ENCODE data around the gene SYVN1. TPM values are rescaled to one million over a fixed set of nuclear protein-coding genes. Genes with fewer than 3 reads are reported as not detected.
"Not testable (repeated sequence)": the region's sequence is repeated elsewhere in the genome, so short reads cannot be mapped to it uniquely, and the experiment has no call there.

Gene SYVN1
- total and polyA plus RNA-seq, 4 donors, result 19.9 to 210 (median 56.6) TPM

DNA sequence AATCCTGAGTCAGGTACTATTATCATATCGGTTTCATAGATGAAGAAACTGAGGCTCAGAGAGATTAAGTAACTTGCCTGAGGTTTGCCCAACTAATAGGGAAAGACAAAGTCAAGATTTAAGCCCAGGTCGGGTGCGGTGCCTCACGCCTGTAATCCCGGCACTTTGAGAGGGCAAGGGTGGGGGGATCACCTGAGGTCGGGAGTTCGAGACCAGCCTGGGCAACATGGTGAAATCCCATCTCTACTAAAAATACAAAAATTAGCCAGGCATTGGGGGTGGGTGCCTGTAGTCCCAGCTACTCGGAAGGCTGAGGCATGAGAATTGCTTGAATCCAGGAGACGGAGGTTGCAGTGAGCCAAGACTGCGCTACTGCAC is 15.8 kb upstream of the SYVN1 start:
- Histone ChIP-seq H3K4me1 (ENCODE audit: control insufficient read depth in 4 of 4, insufficient read depth in 4 of 4, low read length in 3 of 4) (peaks cover 9 to 39% (median 36%) of the 10 kb centered on the region in 4 donors), H3K27ac (ENCODE audit: low read depth in 1 of 2, low read length in 2 of 2) (peak overlapping the region in 1 of 2 donors; percentile 69)
- not testable (repeated sequence) for H3K27me3 ChIP-seq (ENCODE audit: control insufficient read depth in 4 of 4, insufficient read depth in 4 of 4, low read length in 3 of 4); H3K9me3 ChIP-seq (ENCODE audit: control insufficient read depth in 4 of 4, low read length in 3 of 4); DNase-seq (ENCODE audit: low spot score); H3K36me3 ChIP-seq (ENCODE audit: control insufficient read depth in 4 of 4, insufficient read depth in 3 of 4, low read depth in 1 of 4, low read length in 3 of 4); H3K4me3 ChIP-seq (ENCODE audit: low read depth in 1 of 3, low read length in 3 of 3); H3K9ac ChIP-seq (ENCODE audit: low read depth in 1 of 2, low read length in 2 of 2)
- 83% methylated on average over 10 of the region's 10 CpGs for WGBS

DNA sequence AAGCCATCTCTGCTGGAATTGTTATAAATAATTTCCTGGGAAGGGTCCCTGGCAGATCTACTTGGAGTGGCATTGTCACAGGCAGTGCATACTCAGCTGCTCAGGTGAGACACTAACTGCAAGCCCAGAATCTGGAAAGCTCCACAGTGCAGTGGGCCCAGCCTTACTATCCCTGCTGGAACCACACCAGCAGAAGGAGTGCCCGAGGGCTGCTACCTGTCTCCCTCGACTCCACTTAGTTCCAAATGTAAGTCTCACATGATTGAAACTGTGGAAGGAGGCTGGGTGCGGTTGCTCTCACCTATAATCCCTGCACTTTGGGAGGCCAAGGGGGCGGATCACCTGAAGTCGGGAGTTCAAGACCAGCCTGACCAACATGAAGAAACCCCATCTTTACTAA is 14.3 kb upstream of the SYVN1 start:
- Histone ChIP-seq H3K36me3 (ENCODE audit: control insufficient read depth in 4 of 4, insufficient read depth in 3 of 4, low read depth in 1 of 4, low read length in 3 of 4) (no peaks in the 10 kb centered on the region), H3K4me1 (ENCODE audit: control insufficient read depth in 4 of 4, insufficient read depth in 4 of 4, low read length in 3 of 4) (peaks cover 9 to 46% (median 40%) of the 10 kb centered on the region in 4 donors), H3K4me3 (ENCODE audit: low read depth in 1 of 3, low read length in 3 of 3) (no peak overlapping the region), H3K27ac (ENCODE audit: low read depth in 1 of 2, low read length in 2 of 2) (no peak overlapping the region), H3K9me3 (ENCODE audit: control insufficient read depth in 4 of 4, low read length in 3 of 4) (no peaks in the 10 kb centered on the region), H3K27me3 (ENCODE audit: control insufficient read depth in 4 of 4, insufficient read depth in 4 of 4, low read length in 3 of 4) (no peaks in the 10 kb centered on the region), H3K9ac (ENCODE audit: low read depth in 1 of 2, low read length in 2 of 2) (no peak overlapping the region)
- WGBS, result 92% methylated on average over 5 of the region's 5 CpGs
- DNase-seq (ENCODE audit: low spot score), result no peak
- TF ChIP-seq GABPA (IDR thresholded peaks at IDR 0.05 in 1 of 2, conservative IDR thresholded peaks at IDR 0.05 in 1 of 2), result no peak
- no peak for TF ChIP-seq FOXA2 (IDR thresholded peaks at IDR 0.05)
- TF ChIP-seq MAX (IDR thresholded peaks at IDR 0.05), result no peak
- no peak for TF ChIP-seq EGR1 (IDR thresholded peaks at IDR 0.05; ENCODE audit: low read depth in 2 of 2)
- no peak for TF ChIP-seq RXRA (IDR thresholded peaks at IDR 0.05)
- no peak for TF ChIP-seq NR2F2 (IDR thresholded peaks at IDR 0.05)
- TF ChIP-seq, protein P1, sequence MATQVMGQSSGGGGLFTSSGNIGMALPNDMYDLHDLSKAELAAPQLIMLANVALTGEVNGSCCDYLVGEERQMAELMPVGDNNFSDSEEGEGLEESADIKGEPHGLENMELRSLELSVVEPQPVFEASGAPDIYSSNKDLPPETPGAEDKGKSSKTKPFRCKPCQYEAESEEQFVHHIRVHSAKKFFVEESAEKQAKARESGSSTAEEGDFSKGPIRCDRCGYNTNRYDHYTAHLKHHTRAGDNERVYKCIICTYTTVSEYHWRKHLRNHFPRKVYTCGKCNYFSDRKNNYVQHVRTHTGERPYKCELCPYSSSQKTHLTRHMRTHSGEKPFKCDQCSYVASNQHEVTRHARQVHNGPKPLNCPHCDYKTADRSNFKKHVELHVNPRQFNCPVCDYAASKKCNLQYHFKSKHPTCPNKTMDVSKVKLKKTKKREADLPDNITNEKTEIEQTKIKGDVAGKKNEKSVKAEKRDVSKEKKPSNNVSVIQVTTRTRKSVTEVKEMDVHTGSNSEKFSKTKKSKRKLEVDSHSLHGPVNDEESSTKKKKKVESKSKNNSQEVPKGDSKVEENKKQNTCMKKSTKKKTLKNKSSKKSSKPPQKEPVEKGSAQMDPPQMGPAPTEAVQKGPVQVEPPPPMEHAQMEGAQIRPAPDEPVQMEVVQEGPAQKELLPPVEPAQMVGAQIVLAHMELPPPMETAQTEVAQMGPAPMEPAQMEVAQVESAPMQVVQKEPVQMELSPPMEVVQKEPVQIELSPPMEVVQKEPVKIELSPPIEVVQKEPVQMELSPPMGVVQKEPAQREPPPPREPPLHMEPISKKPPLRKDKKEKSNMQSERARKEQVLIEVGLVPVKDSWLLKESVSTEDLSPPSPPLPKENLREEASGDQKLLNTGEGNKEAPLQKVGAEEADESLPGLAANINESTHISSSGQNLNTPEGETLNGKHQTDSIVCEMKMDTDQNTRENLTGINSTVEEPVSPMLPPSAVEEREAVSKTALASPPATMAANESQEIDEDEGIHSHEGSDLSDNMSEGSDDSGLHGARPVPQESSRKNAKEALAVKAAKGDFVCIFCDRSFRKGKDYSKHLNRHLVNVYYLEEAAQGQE (IDR thresholded peaks at IDR 0.05), result no peak
- TF ChIP-seq YY1 (IDR thresholded peaks at IDR 0.05), result no peak
- TF ChIP-seq ZBTB33 (IDR thresholded peaks at IDR 0.05), result no peak
- TF ChIP-seq, protein P2, sequence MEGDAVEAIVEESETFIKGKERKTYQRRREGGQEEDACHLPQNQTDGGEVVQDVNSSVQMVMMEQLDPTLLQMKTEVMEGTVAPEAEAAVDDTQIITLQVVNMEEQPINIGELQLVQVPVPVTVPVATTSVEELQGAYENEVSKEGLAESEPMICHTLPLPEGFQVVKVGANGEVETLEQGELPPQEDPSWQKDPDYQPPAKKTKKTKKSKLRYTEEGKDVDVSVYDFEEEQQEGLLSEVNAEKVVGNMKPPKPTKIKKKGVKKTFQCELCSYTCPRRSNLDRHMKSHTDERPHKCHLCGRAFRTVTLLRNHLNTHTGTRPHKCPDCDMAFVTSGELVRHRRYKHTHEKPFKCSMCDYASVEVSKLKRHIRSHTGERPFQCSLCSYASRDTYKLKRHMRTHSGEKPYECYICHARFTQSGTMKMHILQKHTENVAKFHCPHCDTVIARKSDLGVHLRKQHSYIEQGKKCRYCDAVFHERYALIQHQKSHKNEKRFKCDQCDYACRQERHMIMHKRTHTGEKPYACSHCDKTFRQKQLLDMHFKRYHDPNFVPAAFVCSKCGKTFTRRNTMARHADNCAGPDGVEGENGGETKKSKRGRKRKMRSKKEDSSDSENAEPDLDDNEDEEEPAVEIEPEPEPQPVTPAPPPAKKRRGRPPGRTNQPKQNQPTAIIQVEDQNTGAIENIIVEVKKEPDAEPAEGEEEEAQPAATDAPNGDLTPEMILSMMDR (IDR thresholded peaks at IDR 0.05; ENCODE audit: low read depth, low read length, missing input control), result no peak
- no peak for TF ChIP-seq HNF4G (IDR thresholded peaks at IDR 0.05)
- TF ChIP-seq ATF3 (IDR thresholded peaks at IDR 0.05), result no peak
- no peak for TF ChIP-seq TAF1 (conservative IDR thresholded peaks at IDR 0.05)

Data from liver (tissue), 9 donors.